Activated T-cell treated with anti-CD3 and anti-CD28 coated beads for 4 hours (primary cell): ENCODE data around the gene PIK3AP1.
"Not testable (repeated sequence)": the region's sequence is repeated elsewhere in the genome, so short reads cannot be mapped to it uniquely, and the experiment has no call there.

Source experiments
- DNase-seq: peaks from one replicate; pipeline ENCODE4 v3.0.0-alpha.2; 2020

Gene PIK3AP1

DNA sequence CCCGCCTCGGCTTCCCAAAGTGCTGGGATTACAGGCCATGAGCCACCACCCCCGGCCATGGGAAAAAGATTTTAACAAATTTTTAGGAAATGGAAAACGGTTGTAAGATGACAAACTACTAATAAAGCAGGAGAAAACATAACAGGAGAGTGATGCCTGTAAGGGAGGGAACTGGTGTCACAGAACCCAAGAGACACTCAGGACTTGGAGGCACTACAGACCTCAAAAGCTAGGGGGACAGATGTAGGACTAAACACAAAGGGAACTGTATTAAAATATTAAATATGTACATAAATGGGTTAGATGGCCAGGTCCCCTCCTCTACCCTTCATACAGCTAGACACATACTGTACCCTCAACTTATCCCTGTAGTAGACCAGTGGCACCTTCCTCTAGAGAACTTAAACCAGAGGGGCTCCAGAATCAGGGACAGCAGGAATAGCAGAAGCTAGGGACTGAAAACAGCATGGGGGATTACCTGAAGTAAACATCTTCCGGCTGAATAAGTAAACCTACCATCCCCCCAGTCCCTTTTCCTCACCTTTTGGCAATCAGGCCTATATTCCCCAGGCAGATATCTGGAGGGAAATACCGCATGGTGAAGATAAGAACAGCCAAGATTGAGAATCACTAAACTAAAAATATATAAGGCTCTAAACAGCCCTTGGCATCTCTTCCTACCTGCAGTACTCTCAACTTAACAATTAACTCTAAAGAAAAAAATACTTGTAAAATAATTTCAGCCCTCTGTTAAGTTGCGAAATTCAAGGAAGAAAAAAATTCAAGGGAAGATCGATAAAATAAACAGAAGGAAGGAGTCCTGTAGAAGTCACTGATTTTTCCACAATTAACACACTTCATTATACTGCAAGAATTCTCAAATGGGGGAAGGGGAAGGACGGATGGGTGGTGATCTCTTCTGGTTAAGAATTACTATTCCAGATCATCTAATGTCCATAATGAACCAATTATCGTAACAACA lies 149.0 kb downstream of the PIK3AP1 start:
- DNase-seq = no peak

DNA sequence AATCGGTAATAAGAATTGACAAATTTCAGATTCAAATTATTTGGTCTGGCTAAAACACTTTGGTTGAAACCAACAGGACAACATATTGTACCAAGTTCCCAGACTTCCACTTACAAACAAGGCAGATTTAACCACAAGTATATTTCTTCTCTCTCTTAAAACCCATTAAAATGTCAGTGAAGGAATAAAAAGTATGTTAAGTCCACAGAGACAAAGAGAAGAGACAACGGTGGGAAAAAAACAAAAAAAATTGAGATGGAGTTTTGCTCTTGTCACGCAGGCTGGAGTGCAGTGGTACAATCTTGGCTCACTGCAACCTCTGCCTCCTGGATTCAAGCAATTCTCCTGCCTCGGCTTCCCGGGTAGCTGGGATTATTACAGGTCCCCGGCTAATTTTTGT lies 149.8 kb downstream of the PIK3AP1 start:
- DNase-seq = no peak

DNA sequence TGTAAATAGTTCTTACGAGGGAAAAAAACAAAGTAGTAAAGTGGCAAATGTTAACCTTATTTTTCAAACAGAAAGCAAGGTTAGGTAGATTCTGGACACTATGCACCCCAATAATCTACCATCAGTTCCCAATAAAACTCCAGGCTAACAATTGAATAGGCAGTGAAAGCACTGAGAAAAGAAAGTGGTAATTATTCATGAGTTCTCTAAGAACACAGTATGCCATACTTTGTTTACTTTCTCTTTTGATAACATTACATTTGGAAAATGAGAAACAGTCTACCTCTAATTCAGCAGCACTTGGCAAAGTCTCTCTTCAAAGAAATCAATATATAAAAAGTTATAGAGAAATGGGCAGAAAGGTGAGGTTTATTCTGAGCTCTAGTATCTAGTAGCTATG lies 151.9 kb downstream of the PIK3AP1 start:
- no peak for DNase-seq

DNA sequence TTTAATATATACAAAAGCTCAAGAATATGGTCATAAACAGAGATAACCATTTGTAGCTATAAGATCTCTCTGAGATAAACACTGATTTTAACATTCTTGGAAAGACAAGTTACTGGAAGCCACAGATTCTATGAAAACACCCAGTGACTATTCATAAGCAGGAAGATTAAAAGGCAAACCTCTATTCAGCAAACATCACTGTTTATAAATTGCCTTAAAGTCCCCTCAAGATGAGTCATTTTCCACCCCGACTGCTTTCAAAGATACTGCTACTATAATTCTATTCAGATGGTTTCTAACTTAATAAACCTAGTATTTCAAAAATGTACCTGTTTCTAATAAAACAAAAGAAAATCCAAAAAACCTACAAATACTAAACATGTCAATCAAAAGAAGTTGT lies 154.5 kb downstream of the PIK3AP1 start:
- DNase-seq = no peak

DNA sequence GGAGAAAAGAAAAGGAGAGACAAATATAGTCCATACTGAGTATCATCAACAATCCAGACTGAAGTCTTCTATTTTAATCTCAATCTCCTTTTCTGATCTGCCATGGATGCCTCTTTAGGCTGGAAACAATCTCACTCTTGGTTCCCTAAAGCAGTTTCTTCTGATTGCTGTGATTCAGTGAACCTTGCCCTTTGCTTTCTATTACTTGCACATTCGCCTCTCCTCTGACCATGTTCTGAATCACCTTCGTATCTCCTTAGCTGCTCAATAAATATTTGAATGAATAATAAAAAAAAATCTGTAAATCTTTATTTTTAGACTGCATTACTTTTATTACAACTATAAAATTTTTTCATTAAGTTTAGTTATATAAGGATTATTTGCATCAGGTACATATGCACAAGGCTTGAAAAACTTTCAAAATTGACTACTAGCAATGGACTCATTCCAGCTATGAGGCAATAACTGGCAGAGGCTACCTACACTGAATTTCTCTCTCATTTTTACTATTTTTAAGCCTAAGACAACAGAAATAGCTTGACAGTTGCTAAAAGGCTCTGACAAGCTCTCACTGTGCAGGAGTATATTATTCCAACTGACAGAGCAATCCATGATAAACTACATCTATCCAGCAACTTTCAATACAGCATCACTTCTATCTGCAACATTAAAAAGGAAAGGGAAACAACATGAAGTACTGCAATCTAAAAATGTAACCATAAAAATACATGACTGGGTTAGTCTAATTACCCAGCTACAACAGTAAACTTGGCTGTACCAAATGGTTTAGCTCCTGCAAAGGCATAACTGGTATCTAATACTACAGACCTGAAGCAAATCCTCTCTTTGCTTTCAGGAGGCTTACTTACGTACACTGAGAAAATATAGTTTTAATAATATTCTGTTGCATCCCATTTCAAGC lies 159.1 kb downstream of the PIK3AP1 start:
- no peak for DNase-seq

DNA sequence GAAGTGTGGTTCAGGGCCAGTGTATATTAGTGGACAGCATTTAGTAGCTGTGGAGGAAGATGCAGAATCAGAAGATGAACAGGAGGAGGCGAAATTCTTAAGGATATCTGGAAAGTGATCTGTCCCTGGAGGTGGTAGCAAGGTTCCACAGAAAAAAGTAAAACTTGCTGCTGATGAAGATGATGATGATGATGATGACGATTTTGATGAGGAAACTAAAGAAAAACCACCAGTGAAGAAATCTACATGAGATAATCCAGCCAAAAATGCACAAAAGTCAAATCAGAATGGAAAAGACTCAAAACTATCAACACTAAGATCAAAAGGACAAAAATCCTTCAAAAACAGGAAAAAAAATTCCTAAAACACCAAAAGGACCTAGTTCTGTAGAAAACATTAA lies 159.8 kb downstream of the PIK3AP1 start:
- DNase-seq = no peak

DNA sequence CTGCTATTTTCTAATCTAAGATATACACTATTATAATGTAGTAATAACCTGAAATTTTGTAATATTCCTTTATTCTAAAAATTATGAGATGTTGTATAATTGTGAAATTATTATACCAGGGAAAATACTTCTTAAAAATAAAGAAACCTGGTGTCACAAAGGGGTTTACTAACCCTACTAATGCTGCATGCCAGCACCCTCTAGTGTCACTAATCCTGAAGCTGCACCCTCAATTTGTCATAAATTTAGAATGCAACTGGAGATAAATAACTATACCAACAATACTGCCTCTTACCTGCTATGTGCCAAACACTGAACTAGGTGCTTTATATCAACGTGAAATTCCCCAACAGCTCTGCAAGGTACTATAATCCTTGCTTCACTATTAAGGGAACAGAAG lies 164.3 kb downstream of the PIK3AP1 start:
- no peak for DNase-seq

DNA sequence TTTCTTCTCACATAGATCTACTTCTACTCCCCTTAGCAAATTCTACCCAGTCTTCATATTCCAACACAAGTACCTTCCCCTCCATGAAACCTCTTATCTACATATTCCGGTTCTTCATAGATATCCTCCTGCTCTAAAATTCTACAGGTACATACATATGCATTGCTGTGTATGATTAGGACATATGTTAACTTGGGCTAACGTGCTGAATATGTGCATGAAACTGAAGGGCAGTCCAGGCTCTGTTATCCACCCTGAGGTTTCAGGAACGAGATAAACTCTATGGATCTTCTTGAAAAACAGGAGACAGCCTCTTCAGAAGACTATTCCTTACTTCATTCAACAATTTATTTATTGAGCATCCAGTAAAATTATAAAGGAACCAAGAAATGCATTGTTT lies 165.0 kb downstream of the PIK3AP1 start:
- no peak for DNase-seq

DNA sequence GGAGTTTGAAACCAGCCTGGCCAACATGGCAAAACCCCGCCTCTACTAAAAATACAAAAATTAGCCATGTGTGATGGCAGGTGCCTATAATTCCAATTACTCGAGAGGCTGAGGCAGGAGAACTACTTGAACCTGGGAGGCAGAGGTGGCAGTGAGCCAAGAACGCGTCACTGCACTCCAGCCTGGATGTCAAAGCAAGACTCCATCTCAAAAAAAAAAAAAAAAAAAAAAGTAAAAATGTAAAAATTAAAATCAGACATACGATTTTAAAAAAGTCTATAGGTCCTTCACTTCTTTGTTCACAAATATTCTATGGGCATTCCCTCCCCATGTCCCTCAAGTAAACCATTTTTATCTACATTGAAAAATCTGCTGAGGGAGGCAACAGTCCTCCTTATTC lies 171.7 kb downstream of the PIK3AP1 start:
- DNase-seq = no peak

DNA sequence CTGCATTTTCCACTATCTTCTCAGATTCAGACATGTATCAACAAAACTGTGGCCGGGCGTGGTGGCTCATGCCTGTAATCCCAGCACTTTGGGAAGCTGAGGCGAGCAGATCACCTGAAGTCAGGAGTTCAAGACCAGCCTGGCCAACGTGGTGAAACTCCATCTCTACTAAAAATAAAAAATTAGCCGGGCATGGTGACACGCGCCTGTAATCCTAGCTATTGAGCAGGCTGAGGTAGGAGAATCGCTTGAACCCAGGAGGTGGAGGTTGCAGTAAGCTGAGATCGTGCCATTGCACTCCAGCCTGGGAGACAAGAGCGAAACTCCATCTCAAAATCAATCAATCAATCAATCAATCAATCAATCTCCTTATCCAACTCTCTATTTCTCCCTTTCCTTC lies 174.8 kb downstream of the PIK3AP1 start:
- DNase-seq = not testable (repeated sequence)
